B cell (primary cell): ENCODE data around the gene SPACA9.

Source experiments
- EZH2 ChIP-seq: IDR thresholded peaks from 2 replicates; pipeline ENCODE4 v1.6.1; 2012; ENCODE audit warnings: borderline replicate concordance, low read depth, mild to moderate bottlenecking, moderate library complexity, low read length; ENCODE audit not compliant: insufficient read depth, poor library complexity, severe bottlenecking
- TF ChIP-seq, protein P1 (sequence below): fragments of 200-600 bp; IDR thresholded peaks from one replicate; pipeline ENCODE4 v1.8.0; 2022; ENCODE audit warnings: antibody characterized with exemption, mild to moderate bottlenecking

DNA sequence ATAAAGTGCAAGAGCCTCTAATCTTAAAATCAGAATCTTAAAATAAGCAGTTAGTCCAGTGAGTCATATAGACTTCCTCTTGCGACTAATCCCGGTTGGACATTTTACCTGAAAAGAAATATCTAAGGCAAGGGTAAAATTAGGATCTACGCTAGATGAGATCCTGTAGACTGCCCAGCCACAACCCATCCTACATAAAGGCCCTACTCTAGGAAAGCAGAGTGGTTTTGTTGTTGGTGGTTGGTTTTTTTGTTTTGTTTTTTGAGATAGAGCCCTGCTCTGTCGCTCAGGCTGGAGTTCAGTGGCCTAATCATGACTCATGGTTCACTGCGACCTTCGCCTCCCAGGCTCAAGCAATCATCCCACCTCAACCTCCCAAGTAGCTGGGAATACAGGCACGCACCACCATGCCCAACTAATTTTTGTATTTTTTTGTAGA is 58.8 kb downstream of the SPACA9 start:
- TF ChIP-seq, protein P1, sequence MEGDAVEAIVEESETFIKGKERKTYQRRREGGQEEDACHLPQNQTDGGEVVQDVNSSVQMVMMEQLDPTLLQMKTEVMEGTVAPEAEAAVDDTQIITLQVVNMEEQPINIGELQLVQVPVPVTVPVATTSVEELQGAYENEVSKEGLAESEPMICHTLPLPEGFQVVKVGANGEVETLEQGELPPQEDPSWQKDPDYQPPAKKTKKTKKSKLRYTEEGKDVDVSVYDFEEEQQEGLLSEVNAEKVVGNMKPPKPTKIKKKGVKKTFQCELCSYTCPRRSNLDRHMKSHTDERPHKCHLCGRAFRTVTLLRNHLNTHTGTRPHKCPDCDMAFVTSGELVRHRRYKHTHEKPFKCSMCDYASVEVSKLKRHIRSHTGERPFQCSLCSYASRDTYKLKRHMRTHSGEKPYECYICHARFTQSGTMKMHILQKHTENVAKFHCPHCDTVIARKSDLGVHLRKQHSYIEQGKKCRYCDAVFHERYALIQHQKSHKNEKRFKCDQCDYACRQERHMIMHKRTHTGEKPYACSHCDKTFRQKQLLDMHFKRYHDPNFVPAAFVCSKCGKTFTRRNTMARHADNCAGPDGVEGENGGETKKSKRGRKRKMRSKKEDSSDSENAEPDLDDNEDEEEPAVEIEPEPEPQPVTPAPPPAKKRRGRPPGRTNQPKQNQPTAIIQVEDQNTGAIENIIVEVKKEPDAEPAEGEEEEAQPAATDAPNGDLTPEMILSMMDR = no peak
- no peak for TF ChIP-seq EZH2
